ENCODE data around the gene PTPRF.
"Not testable (repeated sequence)": the region's sequence is repeated elsewhere in the genome, so short reads cannot be mapped to it uniquely, and the experiment has no call there.

The PTPRF gene

DNA sequence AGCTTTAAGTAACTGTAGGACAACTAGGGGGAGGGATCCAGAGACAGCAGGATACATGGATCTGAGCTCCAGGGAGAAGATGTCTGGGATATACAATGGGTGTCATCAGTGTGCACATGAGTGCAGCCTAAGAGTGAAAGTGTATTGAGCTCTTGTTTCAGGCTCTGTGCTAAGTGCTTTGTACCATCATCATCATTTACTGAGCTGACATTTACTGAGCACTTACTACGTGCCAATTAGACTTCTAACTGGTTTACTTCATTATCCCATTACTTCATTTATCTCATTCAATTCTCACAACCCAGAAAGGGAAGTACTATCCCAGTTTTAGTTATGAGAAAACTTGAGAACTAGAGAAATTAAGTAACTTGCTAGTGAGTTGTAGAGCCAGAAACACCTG, 114.8 kb downstream of the PTPRF start:
- H3K4me3 ChIP-seq (ENCODE audit: low read depth, low read length): no peak overlapping the region
- TF ChIP-seq, protein P1, sequence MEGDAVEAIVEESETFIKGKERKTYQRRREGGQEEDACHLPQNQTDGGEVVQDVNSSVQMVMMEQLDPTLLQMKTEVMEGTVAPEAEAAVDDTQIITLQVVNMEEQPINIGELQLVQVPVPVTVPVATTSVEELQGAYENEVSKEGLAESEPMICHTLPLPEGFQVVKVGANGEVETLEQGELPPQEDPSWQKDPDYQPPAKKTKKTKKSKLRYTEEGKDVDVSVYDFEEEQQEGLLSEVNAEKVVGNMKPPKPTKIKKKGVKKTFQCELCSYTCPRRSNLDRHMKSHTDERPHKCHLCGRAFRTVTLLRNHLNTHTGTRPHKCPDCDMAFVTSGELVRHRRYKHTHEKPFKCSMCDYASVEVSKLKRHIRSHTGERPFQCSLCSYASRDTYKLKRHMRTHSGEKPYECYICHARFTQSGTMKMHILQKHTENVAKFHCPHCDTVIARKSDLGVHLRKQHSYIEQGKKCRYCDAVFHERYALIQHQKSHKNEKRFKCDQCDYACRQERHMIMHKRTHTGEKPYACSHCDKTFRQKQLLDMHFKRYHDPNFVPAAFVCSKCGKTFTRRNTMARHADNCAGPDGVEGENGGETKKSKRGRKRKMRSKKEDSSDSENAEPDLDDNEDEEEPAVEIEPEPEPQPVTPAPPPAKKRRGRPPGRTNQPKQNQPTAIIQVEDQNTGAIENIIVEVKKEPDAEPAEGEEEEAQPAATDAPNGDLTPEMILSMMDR (IDR thresholded peaks at IDR 0.05; ENCODE audit: control insufficient read depth, extremely low read depth, insufficient read depth): no peak
- no peak for DNase-seq (ENCODE audit: low read depth)

DNA sequence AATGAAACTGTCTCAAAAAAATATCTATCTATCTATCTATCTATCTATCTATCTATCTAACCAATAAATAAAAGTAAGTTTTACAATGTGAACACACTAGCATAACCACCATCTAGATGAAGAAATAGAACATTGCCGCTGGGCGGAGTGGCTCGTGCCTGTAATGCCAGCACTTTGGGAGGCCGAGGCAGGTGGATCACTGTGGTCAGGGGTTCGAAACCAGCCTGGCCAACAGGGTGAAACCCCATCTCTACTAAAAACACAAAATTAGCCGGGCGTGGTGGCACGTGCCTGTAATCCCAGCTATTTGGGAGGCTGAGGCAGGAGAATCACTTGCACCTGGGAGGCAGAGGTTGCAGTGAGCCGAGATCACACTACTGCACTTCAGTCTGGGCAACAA, 116.6 kb downstream of the PTPRF start:
- DNase-seq (ENCODE audit: low read depth); H3K4me3 ChIP-seq (ENCODE audit: low read depth, low read length): not testable (repeated sequence)

DNA sequence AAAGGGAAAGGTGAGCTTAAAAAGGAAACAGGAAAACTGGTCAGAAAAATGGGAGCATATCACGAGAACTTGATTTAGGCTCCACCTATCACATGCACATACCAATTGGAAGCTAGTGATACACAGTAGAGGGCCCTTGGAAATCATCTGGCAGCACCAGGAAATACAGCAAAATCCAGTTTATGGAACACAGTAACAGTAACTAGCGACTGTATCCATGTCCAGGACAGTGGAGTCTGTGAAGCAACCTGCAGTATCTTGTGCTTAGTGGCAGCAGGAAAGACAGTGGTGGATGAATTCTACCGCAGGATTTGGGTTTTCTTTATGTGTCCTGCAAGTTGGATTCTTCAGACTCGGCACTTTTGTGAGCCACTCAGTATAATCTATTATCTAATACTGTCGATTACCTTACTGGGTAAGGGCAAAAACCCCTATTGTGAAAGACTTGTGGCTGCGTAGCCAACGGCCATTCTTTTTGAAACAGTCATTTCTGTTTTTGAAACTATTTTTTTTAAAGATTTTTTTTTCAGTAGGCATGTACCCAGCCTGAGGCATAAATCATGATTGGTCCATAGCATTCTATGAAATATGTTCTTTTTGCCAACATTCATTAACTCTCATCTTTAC, 117.7 kb downstream of the PTPRF start:
- TF ChIP-seq, protein P1 (IDR thresholded peaks at IDR 0.05; ENCODE audit: control insufficient read depth, extremely low read depth, insufficient read depth): no peak
- no peak for DNase-seq (ENCODE audit: low read depth)
- H3K4me3 ChIP-seq (ENCODE audit: low read depth, low read length): no peak overlapping the region

DNA sequence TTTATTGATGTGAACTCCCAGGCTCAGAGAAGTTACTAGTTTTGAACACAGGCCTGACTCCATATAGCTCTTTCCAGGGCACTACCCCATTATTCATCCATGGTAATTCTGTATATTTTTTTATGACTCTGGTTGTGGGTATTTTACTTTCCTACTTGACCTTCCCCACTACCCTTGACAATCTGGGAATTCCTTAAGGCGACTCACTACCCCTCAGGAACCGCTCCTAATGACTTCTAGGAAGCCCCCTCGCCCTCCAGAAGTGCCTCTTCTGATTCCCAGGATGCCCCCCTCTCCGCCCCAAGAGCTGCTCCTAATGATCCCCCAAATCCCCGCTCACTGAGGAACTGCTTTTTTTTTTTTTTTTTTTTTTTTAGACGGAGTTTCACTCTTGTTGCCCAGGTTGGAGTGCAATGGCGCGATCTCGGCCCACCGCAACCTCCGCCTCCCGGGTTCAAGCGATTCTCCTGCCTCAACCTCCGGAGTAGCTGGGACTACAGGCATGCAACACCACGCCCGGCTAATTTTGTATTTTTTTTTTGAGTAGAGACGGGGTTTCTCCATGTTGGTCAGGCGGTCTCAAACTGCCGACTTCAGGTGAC, 118.3 kb downstream of the PTPRF start:
- no peak for DNase-seq (ENCODE audit: low read depth)
- TF ChIP-seq, protein P1 (IDR thresholded peaks at IDR 0.05; ENCODE audit: control insufficient read depth, extremely low read depth, insufficient read depth): no peak
- H3K4me3 ChIP-seq (ENCODE audit: low read depth, low read length): peak overlapping the region; percentile 88

DNA sequence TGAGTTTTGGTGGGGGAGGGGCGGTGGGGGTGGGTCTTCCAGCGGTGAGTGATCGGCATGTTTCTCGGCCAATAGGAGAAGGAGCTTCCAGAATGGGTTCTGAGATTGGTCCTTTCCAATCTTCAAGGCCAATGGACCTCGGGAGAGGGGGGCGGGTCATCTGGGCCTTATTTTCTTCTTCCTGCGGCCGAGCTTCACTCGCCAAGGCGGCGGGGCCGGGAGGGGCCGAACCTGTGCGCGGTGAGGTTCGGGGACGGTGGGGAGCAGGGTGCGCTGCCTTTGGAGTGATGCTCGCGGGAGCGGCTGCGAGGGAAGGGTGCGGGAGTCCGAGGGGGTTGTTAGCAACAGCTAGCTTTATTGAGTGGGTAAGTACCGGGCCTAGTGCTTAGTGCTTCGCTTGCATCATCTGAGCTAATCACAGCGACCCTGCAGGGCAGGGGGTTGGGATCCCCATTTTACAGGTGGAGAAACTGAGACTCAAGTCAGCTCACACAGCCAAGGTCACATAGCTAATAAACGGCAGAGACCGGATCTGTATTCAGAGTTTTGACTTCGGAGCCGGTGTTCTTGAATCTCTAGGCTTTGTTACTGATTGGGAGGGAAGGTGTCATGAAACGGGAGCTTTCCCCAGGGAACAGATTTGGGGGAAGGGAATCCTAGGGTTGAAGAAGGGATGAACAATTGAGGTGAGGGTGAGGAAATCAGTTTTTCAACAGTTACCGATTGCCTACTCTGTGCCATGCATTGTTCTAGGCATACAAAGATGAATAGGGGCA, 119.8 kb downstream of the PTPRF start:
- DNase-seq (ENCODE audit: low read depth): peak; percentile 96
- H3K4me3 ChIP-seq (ENCODE audit: low read depth, low read length): peak overlapping the region; percentile 88
- TF ChIP-seq, protein P1 (IDR thresholded peaks at IDR 0.05; ENCODE audit: control insufficient read depth, extremely low read depth, insufficient read depth): no peak

DNA sequence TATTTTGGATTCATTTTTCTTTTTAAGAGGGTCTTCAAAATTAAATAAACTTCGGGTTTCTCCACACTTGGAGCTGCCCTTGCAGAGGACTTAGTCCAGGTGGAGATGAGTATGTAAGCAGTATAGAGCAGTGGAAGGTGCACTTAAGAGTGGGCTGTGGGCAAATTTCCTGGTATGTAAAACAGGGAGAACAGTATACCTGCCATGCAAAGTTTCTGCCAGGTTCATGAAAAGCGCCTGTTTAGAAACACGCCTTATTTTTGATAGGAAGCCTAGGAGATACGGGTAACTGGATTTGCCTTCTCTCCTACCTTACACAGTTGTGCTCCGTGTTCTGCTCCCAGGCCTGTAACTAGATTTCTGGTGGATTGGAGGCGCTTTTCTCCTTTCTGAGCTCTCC, 120.5 kb downstream of the PTPRF start:
- no peak for DNase-seq (ENCODE audit: low read depth)
- peak overlapping the region; percentile 88 for H3K4me3 ChIP-seq (ENCODE audit: low read depth, low read length)

DNA sequence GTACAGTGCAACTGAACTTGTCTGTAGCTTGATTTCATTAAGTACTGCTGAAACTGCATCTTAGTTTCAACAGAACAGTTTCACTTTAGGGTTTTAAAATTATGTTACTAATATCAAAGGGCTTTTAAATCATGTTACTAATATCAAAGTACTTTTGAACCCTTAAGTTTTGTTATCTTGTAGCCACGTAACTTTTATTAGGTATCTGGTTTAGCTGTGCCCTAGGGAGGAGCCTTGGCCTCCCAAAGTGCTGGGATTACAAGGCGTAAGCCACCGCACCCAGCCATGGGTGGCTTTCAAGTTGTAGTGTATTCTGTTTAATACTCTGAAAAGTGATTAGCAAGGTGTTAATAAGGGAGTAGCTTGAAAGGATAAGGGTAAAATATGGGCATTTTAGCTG, 121.2 kb downstream of the PTPRF start:
- TF ChIP-seq, protein P1 (IDR thresholded peaks at IDR 0.05; ENCODE audit: control insufficient read depth, extremely low read depth, insufficient read depth): no peak
- DNase-seq (ENCODE audit: low read depth): no peak
- peak overlapping the region; percentile 88; the same call in 1 of the 2 replicates for H3K4me3 ChIP-seq (ENCODE audit: low read depth, low read length)

More for the DNA sequence above, 120.5 kb downstream of the PTPRF start:
- TF ChIP-seq, protein P1 (IDR thresholded peaks at IDR 0.05; ENCODE audit: control insufficient read depth, extremely low read depth, insufficient read depth): no peak
